T-cell (primary cell): ENCODE data around the gene HMGXB3. TPM values are rescaled to one million over a fixed set of nuclear protein-coding genes. Genes with fewer than 3 reads are reported as not detected.

Source experiments
- ATAC-seq, 4 experiments: fragments of 200-7000 bp in 3 of 4; fragments of 150-1000 bp in 1 of 4; cut with Tn5 transposase; replicated peaks in 1 of 4; 1 replicate in 3 of 4; 2 replicates in 1 of 4; pipeline ENCODE4 v1.10.0; 2021; ENCODE audit warnings: moderate library complexity in 3 of 4, mild to moderate bottlenecking in 2 of 4, moderate number of reproducible peaks in 1 of 4
- CTCF ChIA-PET, 2 donors: fragments of 300-600 bp; sonication (Branson Sonifier 250); formaldehyde crosslinking; loops; one replicate each; lab custom pipeline; 2022; ENCODE audit warnings: antibody characterized with exemption in 2 of 2; lab: Charles Lee
- POLR2A ChIA-PET, 2 donors: fragments of 300-600 bp; sonication (Branson Sonifier 250); formaldehyde crosslinking; loops; one replicate each; lab custom pipeline; 2022; ENCODE audit warnings: antibody characterized with exemption in 2 of 2; lab: Charles Lee
- DNase-seq, 35 experiments: peaks; one replicate each; pipeline versions ENCODE4 v3.0.0 to v3.0.0-alpha.2; 2013 to 2023
- H3K27ac ChIP-seq: one replicate; pipeline ENCODE4 v1.5.1; 2013; ENCODE audit warnings: low read length
- H3K27me3 ChIP-seq, 2 experiments: replicated peaks in 1 of 2; 1 replicate in 1 of 2; 2 replicates in 1 of 2; pipeline versions ENCODE4 v1.6.1 to v1.7.0; 2013; ENCODE audit warnings: low read length in 1 of 2, mixed read lengths in 1 of 2; ENCODE audit not compliant: control insufficient read depth in 2 of 2, insufficient read depth in 2 of 2; ENCODE audit errors: extremely low read depth in 1 of 2
- H3K36me3 ChIP-seq, 2 donors: 1 replicate in 1 of 2; 2 replicates in 1 of 2; pipeline versions ENCODE4 v1.6.1 to v1.7.0; 2013; ENCODE audit warnings: low read length in 1 of 2; ENCODE audit not compliant: control insufficient read depth in 2 of 2, insufficient read depth in 1 of 2; ENCODE audit errors: extremely low read depth in 1 of 2
- H3K4me1 ChIP-seq, 2 experiments: 1 replicate in 1 of 2; 2 replicates in 1 of 2; pipeline versions ENCODE4 v1.6.1 to v1.7.0; 2013; ENCODE audit warnings: low read length in 2 of 2, mixed read lengths in 1 of 2; ENCODE audit not compliant: insufficient read depth in 2 of 2, control insufficient read depth in 1 of 2; ENCODE audit errors: extremely low read depth in 1 of 2
- H3K4me3 ChIP-seq, 2 donors: 1 replicate in 1 of 2; 2 replicates in 1 of 2; pipeline versions ENCODE4 v1.5.1 to v1.7.0; 2013; ENCODE audit warnings: mild to moderate bottlenecking in 2 of 2, low read length in 1 of 2, moderate library complexity in 1 of 2; ENCODE audit not compliant: control insufficient read depth in 1 of 2; ENCODE audit errors: extremely low read depth in 1 of 2
- H3K9me3 ChIP-seq: 2 replicates; pipeline ENCODE4 v1.7.0; 2013
- H3K27ac Mint-ChIP-seq, 2 donors: one replicate each; pipeline ENCODE4 v1.8.0; 2020 to 2021; ENCODE audit warnings: mild to moderate bottlenecking in 2 of 2, mixed read lengths in 2 of 2
- H3K27me3 Mint-ChIP-seq, 2 donors: one replicate each; pipeline ENCODE4 v1.8.0; 2021 to 2022; ENCODE audit warnings: mixed read lengths in 2 of 2
- H3K36me3 Mint-ChIP-seq: one replicate; pipeline ENCODE4 v1.8.0; 2021; ENCODE audit warnings: mixed read lengths
- H3K4me1 Mint-ChIP-seq, 3 donors: one replicate each; pipeline ENCODE4 v1.8.0; 2020 to 2022; ENCODE audit warnings: mixed read lengths in 3 of 3, mild to moderate bottlenecking in 1 of 3
- H3K4me3 Mint-ChIP-seq, 3 donors: one replicate each; pipeline ENCODE4 v1.8.0; 2020 to 2022; ENCODE audit warnings: mild to moderate bottlenecking in 3 of 3, mixed read lengths in 3 of 3, moderate library complexity in 3 of 3
- H3K9me3 Mint-ChIP-seq, 3 donors: one replicate each; pipeline ENCODE4 v1.8.0; 2020 to 2022; ENCODE audit warnings: mixed read lengths in 3 of 3
- WGBS: methylation state at CpG from one replicate; pipeline ENCODE4 v1.1.5; 2013; ENCODE audit warnings: missing lambda C conversion rate; ENCODE audit not compliant: insufficient coverage; 5-methylcytosine and 5-hydroxymethylcytosine counted together
- total RNA-seq, 35 experiments: library from RNA in 6 of 35; stranded (reverse) in 6 of 35; fragments of 120-200 nt in 1 of 35; gene quantifications; one replicate each; pipeline versions ENCODE4 v1.2.1 to v1.2.4 and lab custom pipeline; 2013 to 2026

Gene HMGXB3
- total RNA-seq, 5 donors from 2014 or later (not counting 1 experiment from before 2014, with no cell fraction given) = 28.9 to 35.2 (median 30.9) TPM

GRCh38 chr5:150077060-150077459 is 76.5 kb downstream of the HMGXB3 start:
- Histone ChIP-seq H3K36me3 (no peaks in the 10 kb centered on the region), H3K4me3 (no peak overlapping the region), H3K27me3 (peaks cover 0 to 37% of the 10 kb centered on the region in 2 experiments), H3K27ac (no peak overlapping the region), H3K9me3 (no peaks in the 10 kb centered on the region), H3K4me1 (peaks cover 0 to 4% of the 10 kb centered on the region in 2 experiments)
- Mint-ChIP-seq H3K4me1 (peaks cover 0 to 1% (median 0%) of the 10 kb centered on the region in 3 donors), H3K27me3 (peaks cover 8 to 18% of the 10 kb centered on the region in 2 donors), H3K4me3 (no peak overlapping the region), H3K9me3 (no peaks in the 10 kb centered on the region), H3K36me3 (no peaks in the 10 kb centered on the region), H3K27ac (no peak overlapping the region)
- CTCF ChIA-PET = no interaction called here
- ATAC-seq (no peak), DNase-seq (no peak)
- WGBS = 85% methylated on average over 7 of the region's 8 CpGs
- POLR2A ChIA-PET = no interaction called here

GRCh38 chr5:150077996-150078801 is 77.7 kb downstream of the HMGXB3 start:
- H3K27ac Mint-ChIP-seq = no peak overlapping the region
- no peaks in the 10 kb centered on the region for H3K9me3 Mint-ChIP-seq
- ATAC-seq (no peak), DNase-seq (no peak)
- Histone ChIP-seq H3K27ac (no peak overlapping the region), H3K9me3 (no peaks in the 10 kb centered on the region), H3K27me3 (peaks cover 0 to 46% of the 10 kb centered on the region in 2 experiments), H3K4me3 (no peak overlapping the region), H3K36me3 (no peaks in the 10 kb centered on the region), H3K4me1 (peaks cover 0 to 4% of the 10 kb centered on the region in 2 experiments)
- peaks cover 17 to 25% of the 10 kb centered on the region in 2 donors for H3K27me3 Mint-ChIP-seq
- H3K4me1 Mint-ChIP-seq = peaks cover 0 to 4% (median 0%) of the 10 kb centered on the region in 3 donors
- WGBS = 91% methylated on average over 8 of the region's 8 CpGs
- H3K36me3 Mint-ChIP-seq = no peaks in the 10 kb centered on the region
- ChIA-PET CTCF (no interaction called here), POLR2A (no interaction called here)
- no peak overlapping the region for H3K4me3 Mint-ChIP-seq

GRCh38 chr5:150078802-150079689 is 78.5 kb downstream of the HMGXB3 start:
- POLR2A ChIA-PET = no interaction called here
- CTCF ChIA-PET = no interaction called here
- no peak overlapping the region for H3K27ac Mint-ChIP-seq
- Histone ChIP-seq H3K36me3 (no peaks in the 10 kb centered on the region), H3K9me3 (no peaks in the 10 kb centered on the region), H3K27ac (no peak overlapping the region), H3K4me3 (no peak overlapping the region), H3K27me3 (peaks cover 0 to 50% of the 10 kb centered on the region in 2 experiments), H3K4me1 (peaks cover 0 to 4% of the 10 kb centered on the region in 2 experiments)
- no peaks in the 10 kb centered on the region for H3K36me3 Mint-ChIP-seq
- H3K27me3 Mint-ChIP-seq = peaks cover 22 to 32% of the 10 kb centered on the region in 2 donors
- H3K9me3 Mint-ChIP-seq = no peaks in the 10 kb centered on the region
- DNase-seq (no peak), ATAC-seq (no peak)
- peaks cover 0 to 4% (median 0%) of the 10 kb centered on the region in 3 donors for H3K4me1 Mint-ChIP-seq
- WGBS = 95% methylated on average over 3 of the region's 7 CpGs
- H3K4me3 Mint-ChIP-seq = no peak overlapping the region

- POLR2A ChIA-PET = no interaction called here
- no peak overlapping the region for H3K27ac ChIP-seq
- ATAC-seq = no peak
- H3K4me1 ChIP-seq = peaks cover 0 to 4% of the 10 kb centered on the region in 2 experiments
- no peaks in the 10 kb centered on the region for H3K9me3 Mint-ChIP-seq
- no peak for DNase-seq
- peaks cover 0 to 4% (median 0%) of the 10 kb centered on the region in 3 donors for H3K4me1 Mint-ChIP-seq
- H3K27me3 Mint-ChIP-seq = peaks cover 22 to 32% of the 10 kb centered on the region in 2 donors
- H3K4me3 Mint-ChIP-seq = no peak overlapping the region
- no peak overlapping the region for H3K4me3 ChIP-seq
- 90% methylated on average over 14 of the region's 19 CpGs for WGBS
- CTCF ChIA-PET = no interaction called here
- H3K9me3 ChIP-seq = no peaks in the 10 kb centered on the region
- no peak overlapping the region for H3K27ac Mint-ChIP-seq
- no peaks in the 10 kb centered on the region for H3K36me3 Mint-ChIP-seq
- H3K27me3 ChIP-seq = peaks cover 0 to 55% of the 10 kb centered on the region in 2 experiments
- no peaks in the 10 kb centered on the region for H3K36me3 ChIP-seq
Observed at GRCh38 chr5:150079909-150080461, 79.4 kb downstream of the HMGXB3 start.

GRCh38 chr5:150080696-150081435 is 80.3 kb downstream of the HMGXB3 start:
- Mint-ChIP-seq H3K27ac (no peak overlapping the region), H3K9me3 (no peaks in the 10 kb centered on the region), H3K4me1 (peaks cover 0 to 4% (median 0%) of the 10 kb centered on the region in 3 donors), H3K4me3 (no peak overlapping the region), H3K36me3 (no peaks in the 10 kb centered on the region), H3K27me3 (peaks cover 28 to 40% of the 10 kb centered on the region in 2 donors)
- Histone ChIP-seq H3K4me1 (peaks cover 0 to 4% of the 10 kb centered on the region in 2 experiments), H3K27me3 (peaks cover 0 to 63% of the 10 kb centered on the region in 2 experiments), H3K36me3 (no peaks in the 10 kb centered on the region), H3K4me3 (no peak overlapping the region), H3K27ac (no peak overlapping the region), H3K9me3 (no peaks in the 10 kb centered on the region)
- ATAC-seq = no peak
- 86% methylated on average over 12 of the region's 15 CpGs for WGBS
- ChIA-PET CTCF (interaction anchor here in 1 of 2 donors (0.5 kb wide), 1 partner anchor 14 kb away, joined by 3 read pairs; no protein-coding TSS in a partner anchor), POLR2A (interaction anchor here in 1 of 2 donors (0.6 kb wide), 1 partner anchor 14 kb away, joined by 7 read pairs; no protein-coding TSS in a partner anchor)
- DNase-seq = no peak
